SJSA1 (cell line): ENCODE measurements around the gene ABCG1. TPM values are rescaled to one million over a fixed set of nuclear protein-coding genes. Genes with fewer than 3 reads are reported as not detected.

ENCODE experiments used
- DNase-seq, 2 experiments: peaks; one replicate each; pipeline ENCODE4 v3.0.0-alpha.2; 2015 to 2020; ENCODE audit warnings: low spot score in 2 of 2, low read depth in 1 of 2
- H3K27ac ChIP-seq: fragments of 250-450 bp; sonication (Bioruptor Pico); 2 replicates; pipeline ENCODE4 v1.5.1; 2020; ENCODE audit warnings: mild to moderate bottlenecking, moderate library complexity
- H3K27me3 ChIP-seq: fragments of 250-450 bp; sonication (Bioruptor Pico); replicated peaks from 2 replicates; pipeline ENCODE4 v1.5.1; 2020; ENCODE audit warnings: mild to moderate bottlenecking, moderate library complexity
- H3K36me3 ChIP-seq: fragments of 250-450 bp; sonication (Bioruptor Pico); 2 replicates; pipeline ENCODE4 v1.5.1; 2020; ENCODE audit warnings: mild to moderate bottlenecking
- H3K4me1 ChIP-seq: fragments of 250-450 bp; sonication (Bioruptor Pico); replicated peaks from 2 replicates; pipeline ENCODE4 v1.6.1; 2021; ENCODE audit warnings: mild to moderate bottlenecking
- H3K4me3 ChIP-seq: fragments of 250-450 bp; sonication (Bioruptor Pico); 2 replicates; pipeline ENCODE4 v1.5.1; 2020; ENCODE audit warnings: mild to moderate bottlenecking
- H3K9me3 ChIP-seq: fragments of 250-450 bp; sonication (Bioruptor Pico); replicated peaks from 2 replicates; pipeline ENCODE4 v1.5.1; 2020; ENCODE audit warnings: mild to moderate bottlenecking
- total RNA-seq: library from RNA; depleted of rRNA; stranded (reverse); fragments of >200 nt; shearing (Covaris generic); gene quantifications from 2 replicates; pipeline ENCODE4 v1.2.3, GENCODE V29; 2014

ABCG1 gene
- total RNA-seq, 1 experiment from 2014 or later: 11.5 TPM

- Histone ChIP-seq H3K9me3 (no peaks in the 10 kb centered on the region), H3K27ac (no peak overlapping the region), H3K4me3 (no peak overlapping the region), H3K36me3 (no peaks in the 10 kb centered on the region), H3K4me1 (peaks cover 22% of the 10 kb centered on the region), H3K27me3 (peaks cover 8% of the 10 kb centered on the region; the same call in 1 of the 2 replicates)
- DNase-seq: peak; percentile 28 to 52
Observed at GRCh38 chr21:42319376-42319775, 100.4 kb downstream of the ABCG1 start.

- no peaks in the 10 kb centered on the region for H3K9me3 ChIP-seq
- H3K27me3 ChIP-seq: peaks cover 10% of the 10 kb centered on the region; the same call in 1 of the 2 replicates
- H3K27ac ChIP-seq: no peak overlapping the region
Observed at GRCh38 chr21:42319851-42320572, 101.1 kb downstream of the ABCG1 start.

GRCh38 chr21:42320791-42321190 is 101.9 kb downstream of the ABCG1 start:
- no peaks in the 10 kb centered on the region for H3K36me3 ChIP-seq
- peaks cover 10% of the 10 kb centered on the region; the same call in 1 of the 2 replicates for H3K27me3 ChIP-seq
- H3K4me3 ChIP-seq: no peak overlapping the region
- no peak overlapping the region for H3K27ac ChIP-seq
- H3K4me1 ChIP-seq: peaks cover 18% of the 10 kb centered on the region
- DNase-seq: peak in 1 of 2 experiments; percentile 34
- H3K9me3 ChIP-seq: peaks cover 5% of the 10 kb centered on the region; the same call in 1 of the 2 replicates

More at GRCh38 chr21:42319851-42320572, 101.1 kb downstream of the ABCG1 start:
- peaks cover 22% of the 10 kb centered on the region for H3K4me1 ChIP-seq
- no peaks in the 10 kb centered on the region for H3K36me3 ChIP-seq
- DNase-seq: peak in 1 of 2 experiments; percentile 36
- no peak overlapping the region for H3K4me3 ChIP-seq

- Histone ChIP-seq H3K4me3 (no peak overlapping the region), H3K27me3 (peaks cover 10% of the 10 kb centered on the region; the same call in 1 of the 2 replicates), H3K27ac (no peak overlapping the region), H3K36me3 (no peaks in the 10 kb centered on the region), H3K9me3 (peaks cover 5% of the 10 kb centered on the region; the same call in 1 of the 2 replicates), H3K4me1 (peaks cover 18% of the 10 kb centered on the region)
- DNase-seq: peak in 1 of 2 experiments; percentile 23
Observed at GRCh38 chr21:42321231-42321630, 102.3 kb downstream of the ABCG1 start.

GRCh38 chr21:42321845-42322244 is 102.9 kb downstream of the ABCG1 start:
- H3K27ac ChIP-seq: no peak overlapping the region
- H3K36me3 ChIP-seq: no peaks in the 10 kb centered on the region
- peaks cover 5% of the 10 kb centered on the region; the same call in 1 of the 2 replicates for H3K9me3 ChIP-seq
- H3K27me3 ChIP-seq: peaks cover 10% of the 10 kb centered on the region; the same call in 1 of the 2 replicates
- DNase-seq: no peak
- H3K4me3 ChIP-seq: no peak overlapping the region
- peaks cover 14% of the 10 kb centered on the region for H3K4me1 ChIP-seq

GRCh38 chr21:42324896-42325295 is 106.0 kb downstream of the ABCG1 start:
- no peak for DNase-seq
- H3K9me3 ChIP-seq: peaks cover 5% of the 10 kb centered on the region; the same call in 1 of the 2 replicates
- H3K36me3 ChIP-seq: no peaks in the 10 kb centered on the region
- peaks cover 3% of the 10 kb centered on the region for H3K4me1 ChIP-seq
- peaks cover 26% of the 10 kb centered on the region for H3K27me3 ChIP-seq
- H3K4me3 ChIP-seq: no peak overlapping the region
- H3K27ac ChIP-seq: no peak overlapping the region

- peaks cover 1% of the 10 kb centered on the region; the same call in 1 of the 2 replicates for H3K9me3 ChIP-seq
Observed at GRCh38 chr21:42330380-42331371, 111.7 kb downstream of the ABCG1 start.

GRCh38 chr21:42331660-42332059 is 112.7 kb downstream of the ABCG1 start:
- no peak overlapping the region for H3K4me3 ChIP-seq
- H3K9me3 ChIP-seq: no peaks in the 10 kb centered on the region
- no peaks in the 10 kb centered on the region for H3K36me3 ChIP-seq
- peaks cover 16% of the 10 kb centered on the region; the same call in 1 of the 2 replicates for H3K27me3 ChIP-seq
- no peak for DNase-seq
- peaks cover 8% of the 10 kb centered on the region for H3K4me1 ChIP-seq
- no peak overlapping the region for H3K27ac ChIP-seq

More at GRCh38 chr21:42330380-42331371, 111.7 kb downstream of the ABCG1 start:
- DNase-seq: peak in 1 of 2 experiments; percentile 22
- Histone ChIP-seq H3K36me3 (no peaks in the 10 kb centered on the region), H3K4me3 (no peak overlapping the region), H3K27ac (no peak overlapping the region), H3K27me3 (peaks cover 16% of the 10 kb centered on the region; the same call in 1 of the 2 replicates), H3K4me1 (peaks cover 1% of the 10 kb centered on the region)

- Histone ChIP-seq H3K27ac (no peak overlapping the region), H3K4me3 (no peak overlapping the region), H3K9me3 (no peaks in the 10 kb centered on the region), H3K4me1 (peaks cover 8% of the 10 kb centered on the region), H3K27me3 (peaks cover 8% of the 10 kb centered on the region; the same call in 1 of the 2 replicates), H3K36me3 (no peaks in the 10 kb centered on the region)
- DNase-seq: peak in 1 of 2 experiments; percentile 21
Observed at GRCh38 chr21:42332557-42333317, 113.8 kb downstream of the ABCG1 start.

GRCh38 chr21:42336054-42336453 is 117.1 kb downstream of the ABCG1 start:
- no peaks in the 10 kb centered on the region for H3K36me3 ChIP-seq
- no peak overlapping the region for H3K27ac ChIP-seq
- no peaks in the 10 kb centered on the region for H3K27me3 ChIP-seq
- no peak overlapping the region for H3K4me3 ChIP-seq
- peaks cover 8% of the 10 kb centered on the region for H3K4me1 ChIP-seq
- peak; percentile 47 to 55 for DNase-seq
- H3K9me3 ChIP-seq: no peaks in the 10 kb centered on the region

GRCh38 chr21:42337276-42337675 is 118.3 kb downstream of the ABCG1 start:
- H3K36me3 ChIP-seq: no peaks in the 10 kb centered on the region
- no peak overlapping the region for H3K4me3 ChIP-seq
- H3K27ac ChIP-seq: no peak overlapping the region
- DNase-seq: no peak
- no peaks in the 10 kb centered on the region for H3K27me3 ChIP-seq
- no peaks in the 10 kb centered on the region for H3K9me3 ChIP-seq
- peaks cover 8% of the 10 kb centered on the region for H3K4me1 ChIP-seq

GRCh38 chr21:42337830-42338728 is 119.1 kb downstream of the ABCG1 start:
- H3K36me3 ChIP-seq: no peaks in the 10 kb centered on the region
- H3K27me3 ChIP-seq: no peaks in the 10 kb centered on the region
- H3K27ac ChIP-seq: no peak overlapping the region
- no peaks in the 10 kb centered on the region for H3K9me3 ChIP-seq
- DNase-seq: peak in 1 of 2 experiments; percentile 43
- H3K4me3 ChIP-seq: no peak overlapping the region
- H3K4me1 ChIP-seq: peaks cover 8% of the 10 kb centered on the region
